ENCODE measurements around the gene CSNK2A1.
A peak's percentile ranks its signal among the peaks of the same experiment; 100 is the strongest.

Gene CSNK2A1

DNA sequence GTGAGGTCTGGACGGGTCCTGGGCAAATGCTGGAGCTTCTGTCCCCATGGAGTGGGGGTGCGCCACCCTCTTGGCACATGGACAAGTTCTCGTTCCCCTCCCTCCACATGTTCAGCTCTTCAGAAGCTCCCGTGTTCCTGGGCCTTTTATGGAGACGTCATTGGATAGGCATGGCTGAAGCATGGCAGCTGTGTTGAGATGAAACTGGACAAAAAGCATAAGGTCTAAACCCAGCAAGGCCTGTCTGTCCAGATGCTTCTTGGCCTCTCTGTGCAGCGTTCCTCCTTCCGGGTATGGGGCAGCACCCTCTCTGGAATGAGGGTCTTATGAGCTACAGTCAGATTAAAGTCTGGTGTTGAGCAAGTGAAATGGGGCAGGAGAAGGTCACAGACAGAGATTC, 108.0 kb downstream of the CSNK2A1 start:
- no peaks in the 10 kb centered on the region for H3K9me3 Mint-ChIP-seq
- H3K36me3 Mint-ChIP-seq: peaks cover 78% of the 10 kb centered on the region
- H3K4me1 Mint-ChIP-seq: peaks cover 78% of the 10 kb centered on the region
- no peak overlapping the region for H3K27ac Mint-ChIP-seq
- no peak overlapping the region for H3K4me3 Mint-ChIP-seq
- CTCF ChIA-PET: no interaction called here
- DNase-seq: no peak
- H3K27me3 Mint-ChIP-seq: no peaks in the 10 kb centered on the region

DNA sequence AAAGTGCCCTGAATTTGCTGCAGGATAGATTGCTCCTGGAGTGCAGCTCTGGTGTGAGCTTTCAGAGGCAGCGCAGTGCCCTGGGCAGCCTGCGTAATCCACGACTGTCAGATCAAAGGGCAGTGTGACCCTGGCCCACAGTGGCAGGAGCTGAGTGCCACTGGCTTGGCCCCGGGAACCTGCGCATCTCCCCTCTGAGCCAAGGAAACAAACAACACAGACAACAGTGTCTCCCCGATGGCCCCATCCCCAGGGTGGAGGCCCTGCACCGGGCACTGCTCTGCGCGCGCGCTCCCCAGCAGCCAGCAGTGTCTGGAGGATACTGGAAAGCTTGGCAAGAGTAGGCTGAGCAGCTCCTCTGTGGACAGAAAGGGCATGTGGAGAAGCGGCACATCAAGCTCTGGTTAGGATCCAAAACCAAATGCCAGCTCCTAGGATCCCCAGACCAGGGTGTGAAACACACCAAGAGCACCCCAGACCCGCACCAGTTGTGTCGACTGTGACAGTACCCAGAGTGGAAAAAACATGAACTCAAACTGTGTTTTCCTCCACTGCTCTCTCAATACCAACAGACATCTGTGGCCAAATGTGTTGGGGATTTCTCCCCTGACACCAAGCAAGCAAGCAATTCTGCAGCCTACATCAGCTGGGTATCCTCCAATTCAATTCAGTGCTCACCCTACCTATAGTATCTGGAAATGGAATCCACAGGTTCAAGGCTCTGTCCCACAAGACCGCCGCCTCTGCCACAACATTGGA, 108.8 kb downstream of the CSNK2A1 start:
- Mint-ChIP-seq H3K4me1 (peaks cover 71% of the 10 kb centered on the region), H3K27me3 (no peaks in the 10 kb centered on the region), H3K4me3 (no peak overlapping the region), H3K36me3 (peaks cover 78% of the 10 kb centered on the region), H3K9me3 (no peaks in the 10 kb centered on the region), H3K27ac (peak overlapping the region; percentile 83)
- DNase-seq: no peak
- CTCF ChIA-PET: no interaction called here

DNA sequence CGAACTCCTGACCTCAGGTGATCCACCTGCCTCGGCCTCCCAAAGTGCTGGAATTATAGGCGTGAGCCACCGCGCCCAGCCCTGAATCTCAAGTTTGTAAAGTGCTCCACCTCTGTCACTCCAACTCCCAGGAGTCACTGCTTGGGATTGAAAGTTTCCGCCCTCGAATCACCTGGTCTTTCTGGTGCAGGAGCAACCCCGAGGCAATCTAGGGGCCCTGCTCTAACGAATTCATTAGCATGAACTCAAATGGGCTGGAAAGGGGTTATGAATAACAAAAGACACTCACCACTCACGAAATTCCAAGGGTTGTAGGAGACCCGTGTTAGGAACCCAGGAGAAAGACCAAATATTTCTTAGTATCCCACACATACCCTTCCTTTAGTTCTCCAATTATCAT, 109.4 kb downstream of the CSNK2A1 start:
- no peak for DNase-seq
- H3K27ac Mint-ChIP-seq: peak overlapping the region; percentile 83
- H3K36me3 Mint-ChIP-seq: peaks cover 77% of the 10 kb centered on the region
- no peaks in the 10 kb centered on the region for H3K27me3 Mint-ChIP-seq
- H3K9me3 Mint-ChIP-seq: no peaks in the 10 kb centered on the region
- H3K4me1 Mint-ChIP-seq: peaks cover 65% of the 10 kb centered on the region
- no peak overlapping the region for H3K4me3 Mint-ChIP-seq
- CTCF ChIA-PET: no interaction called here

DNA sequence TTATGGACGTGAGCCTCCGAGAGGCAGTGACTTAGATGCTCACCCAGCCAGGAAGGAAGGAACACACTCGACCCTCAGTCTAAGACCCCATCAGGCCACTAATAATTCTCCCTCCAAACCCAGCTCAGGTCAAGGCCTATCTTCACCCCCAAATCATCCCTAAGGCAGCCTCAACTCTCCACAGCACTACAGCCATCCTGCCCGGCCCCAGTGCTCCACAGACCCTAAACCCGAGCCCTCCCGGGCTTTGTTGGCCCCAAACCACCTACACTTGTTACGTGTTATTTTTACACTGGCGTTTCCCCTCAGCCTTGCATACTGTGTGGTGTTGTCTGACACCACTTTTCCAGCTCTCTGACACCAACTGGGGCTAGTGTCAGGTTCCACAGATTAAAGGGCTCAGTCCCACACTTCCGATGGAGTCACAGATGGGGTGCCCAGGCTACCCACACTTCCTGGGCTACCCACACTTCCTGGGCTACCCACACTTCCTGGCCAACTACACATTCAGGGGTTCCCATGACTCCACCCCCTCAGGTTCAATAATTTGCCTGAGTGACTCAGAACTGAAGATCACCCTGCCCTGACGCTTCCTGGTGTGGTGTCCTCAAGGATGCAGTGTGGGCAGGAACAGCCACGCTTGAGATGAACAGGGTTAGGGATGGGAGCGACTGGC, 110.2 kb downstream of the CSNK2A1 start:
- DNase-seq: peak; percentile 70
- peaks cover 74% of the 10 kb centered on the region for H3K36me3 Mint-ChIP-seq
- peak overlapping the region; percentile 35 for H3K4me3 Mint-ChIP-seq
- H3K9me3 Mint-ChIP-seq: no peaks in the 10 kb centered on the region
- peak overlapping the region; percentile 83 for H3K27ac Mint-ChIP-seq
- H3K27me3 Mint-ChIP-seq: no peaks in the 10 kb centered on the region
- H3K4me1 Mint-ChIP-seq: peaks cover 57% of the 10 kb centered on the region
- CTCF ChIA-PET: interaction anchor here (0.8 to 2.2 kb wide), 3 partner anchors 10 to 71 kb away, joined by 3 to 10 read pairs (median 3); no protein-coding TSS in a partner anchor

DNA sequence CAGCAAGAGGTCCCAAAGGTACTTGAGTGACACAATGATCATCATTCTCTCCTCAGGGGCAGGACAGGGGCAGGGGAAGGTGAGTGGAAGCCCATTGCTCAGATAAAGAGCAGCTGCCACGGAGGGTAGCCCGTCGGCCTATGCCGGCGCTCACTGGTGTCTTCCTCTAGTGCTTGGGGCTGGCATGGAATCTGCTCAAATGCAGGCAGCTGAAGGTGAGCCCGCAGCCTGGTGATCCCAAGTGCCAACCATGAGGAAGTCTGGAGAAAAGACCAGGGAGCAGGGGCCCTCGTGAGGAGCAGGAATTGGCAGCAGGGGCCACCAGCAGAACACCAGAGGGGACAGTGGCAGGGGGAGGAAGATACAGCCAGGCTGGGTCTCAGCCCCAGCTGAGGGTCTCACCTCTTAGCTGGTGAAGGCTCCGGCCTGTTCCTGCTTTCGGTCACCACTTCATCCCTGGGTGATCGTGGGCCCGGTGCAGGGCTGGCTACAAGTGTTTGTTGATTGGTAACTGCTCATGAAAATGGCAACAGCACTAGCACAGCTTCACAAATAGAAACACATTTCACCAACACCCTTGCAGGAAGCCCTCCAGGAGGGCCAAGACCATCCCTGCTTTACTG, 110.8 kb downstream of the CSNK2A1 start:
- Mint-ChIP-seq H3K4me1 (peaks cover 51% of the 10 kb centered on the region), H3K9me3 (no peaks in the 10 kb centered on the region), H3K36me3 (peaks cover 73% of the 10 kb centered on the region), H3K4me3 (no peak overlapping the region), H3K27me3 (no peaks in the 10 kb centered on the region), H3K27ac (peak overlapping the region; percentile 83)
- CTCF ChIA-PET: interaction anchor here (0.8 to 2.2 kb wide), 6 partner anchors 11 to 88 kb away, joined by 3 to 10 read pairs (median 3); no protein-coding TSS in a partner anchor
- no peak for DNase-seq

DNA sequence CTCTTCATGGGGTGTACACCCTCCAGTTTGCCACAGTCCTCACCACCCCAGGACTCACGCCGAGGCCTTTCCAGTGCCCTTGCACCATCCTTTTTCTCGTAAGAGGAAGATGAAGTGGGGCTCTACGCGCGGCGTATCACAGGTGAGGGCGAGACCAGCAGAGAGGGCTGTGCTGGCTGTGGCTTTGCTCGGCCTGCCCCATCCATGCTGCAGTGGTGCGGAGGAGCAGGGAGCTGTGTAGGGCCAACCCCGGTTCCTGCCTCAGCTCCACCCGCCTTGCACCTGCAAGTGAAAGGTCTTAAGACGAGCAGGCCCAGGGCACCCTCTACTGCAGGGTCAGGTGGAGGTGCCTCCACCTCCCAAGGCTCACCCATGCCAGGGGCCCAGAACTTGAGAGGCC, 111.4 kb downstream of the CSNK2A1 start:
- Mint-ChIP-seq H3K27ac (peak overlapping the region; percentile 65), H3K4me1 (peaks cover 45% of the 10 kb centered on the region), H3K4me3 (no peak overlapping the region), H3K27me3 (no peaks in the 10 kb centered on the region), H3K9me3 (no peaks in the 10 kb centered on the region), H3K36me3 (peaks cover 73% of the 10 kb centered on the region)
- CTCF ChIA-PET: interaction anchor here (0.9 to 2.2 kb wide), 8 partner anchors 23 to 87 kb away, joined by 3 to 10 read pairs (median 5); no protein-coding TSS in a partner anchor
- no peak for DNase-seq

DNA sequence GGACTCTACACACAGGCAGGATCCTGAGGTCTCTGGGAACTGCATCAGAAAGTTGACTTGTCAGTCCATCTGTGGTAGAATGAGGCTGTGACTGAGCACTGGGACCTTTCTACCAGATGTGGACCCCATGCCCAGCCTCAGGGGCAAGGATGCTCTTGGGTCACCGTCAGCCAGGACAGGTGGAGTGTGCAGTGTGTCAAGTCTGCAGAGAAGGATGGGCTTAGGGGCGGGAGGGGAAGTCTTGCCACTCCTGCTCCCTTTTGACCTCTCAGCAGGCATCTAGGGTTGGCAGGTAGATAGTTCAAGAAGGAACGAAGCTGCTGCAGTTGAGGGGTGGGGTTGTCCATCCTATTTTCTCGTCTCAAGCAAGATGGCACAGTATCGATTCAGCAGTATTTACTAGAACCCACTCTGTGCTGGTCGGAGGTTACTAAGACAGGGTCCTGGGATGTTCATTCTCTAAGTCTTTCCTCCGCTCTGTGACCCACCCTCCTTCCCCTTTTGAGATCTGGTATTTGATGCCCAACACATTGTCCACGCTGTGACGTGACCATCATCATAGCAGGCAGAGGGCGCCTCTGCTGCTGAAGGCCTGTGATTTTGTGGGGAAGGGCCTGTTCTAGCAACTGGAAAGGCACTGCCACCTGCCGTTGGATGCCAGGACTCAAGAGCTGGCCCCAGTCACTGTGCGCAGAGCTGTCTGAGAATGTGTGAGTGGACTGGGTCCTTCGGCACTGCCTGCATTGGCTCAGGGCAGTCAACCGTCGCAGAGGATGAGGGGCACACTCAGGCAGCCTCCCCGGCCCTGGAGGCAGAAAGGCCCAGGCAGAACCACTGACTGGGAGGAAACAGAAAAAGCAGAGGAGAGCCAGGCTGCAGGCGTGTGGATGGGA, 112.3 kb downstream of the CSNK2A1 start:
- Mint-ChIP-seq H3K4me3 (no peak overlapping the region), H3K9me3 (no peaks in the 10 kb centered on the region), H3K27ac (peak overlapping the region; percentile 51), H3K27me3 (no peaks in the 10 kb centered on the region), H3K4me1 (peaks cover 44% of the 10 kb centered on the region), H3K36me3 (peaks cover 71% of the 10 kb centered on the region)
- CTCF ChIA-PET: interaction anchor here (0.7 to 2.2 kb wide), 15 partner anchors 15 to 86 kb away, joined by 3 to 10 read pairs (median 4); no protein-coding TSS in a partner anchor
- peak; percentile 68 for DNase-seq

DNA sequence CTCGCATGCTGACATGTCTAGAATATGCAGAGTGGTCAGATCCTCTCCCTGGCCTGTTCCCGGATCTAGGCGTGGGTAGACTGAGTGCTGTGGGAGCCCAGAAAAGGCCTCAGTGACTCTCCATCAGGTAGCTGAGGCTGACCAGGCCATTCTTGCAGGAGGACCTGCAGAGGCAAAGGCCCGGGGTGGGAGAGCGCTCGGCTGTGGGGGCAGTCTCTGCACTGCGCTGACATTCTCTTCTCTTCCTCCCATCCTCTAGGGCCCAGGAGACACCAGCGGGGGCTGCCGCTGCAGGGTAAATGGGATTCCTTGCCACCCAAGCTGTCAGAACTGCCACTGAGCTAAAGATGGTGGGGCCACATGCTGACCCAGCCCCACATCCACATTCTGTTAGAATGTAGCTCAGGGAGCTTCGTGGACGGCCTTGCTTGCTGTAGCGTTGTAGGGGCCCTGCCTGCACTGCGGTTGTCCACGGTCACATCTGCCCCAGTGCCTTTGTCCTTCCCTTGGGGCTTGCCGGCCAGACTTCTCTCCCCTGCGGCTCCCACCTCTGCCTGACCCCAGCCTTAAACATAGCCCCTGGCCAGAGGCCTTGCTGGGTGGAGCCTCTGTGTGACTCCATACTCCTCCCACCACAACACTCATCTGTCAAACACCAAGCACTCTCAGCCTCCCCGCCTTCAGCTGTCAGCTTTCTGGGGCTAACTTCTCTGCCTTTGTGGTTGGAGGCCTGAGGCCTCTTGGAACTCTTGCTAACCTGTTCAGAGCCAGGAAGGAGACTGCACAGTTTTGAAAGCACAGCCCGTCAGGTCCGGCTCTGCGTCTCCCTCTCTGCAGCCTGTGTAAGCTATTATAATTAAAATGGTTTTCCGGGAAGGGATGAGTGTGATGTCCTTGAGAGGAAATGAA, 113.2 kb downstream of the CSNK2A1 start:
- H3K9me3 Mint-ChIP-seq: no peaks in the 10 kb centered on the region
- H3K36me3 Mint-ChIP-seq: peaks cover 63% of the 10 kb centered on the region
- no peak overlapping the region for H3K4me3 Mint-ChIP-seq
- H3K27ac Mint-ChIP-seq: no peak overlapping the region
- CTCF ChIA-PET: interaction anchor here (1.5 to 2.2 kb wide), 2 partner anchors 44 to 48 kb away, joined by 6 to 10 read pairs; no protein-coding TSS in a partner anchor
- DNase-seq: no peak
- H3K27me3 Mint-ChIP-seq: no peaks in the 10 kb centered on the region
- H3K4me1 Mint-ChIP-seq: peaks cover 38% of the 10 kb centered on the region

DNA sequence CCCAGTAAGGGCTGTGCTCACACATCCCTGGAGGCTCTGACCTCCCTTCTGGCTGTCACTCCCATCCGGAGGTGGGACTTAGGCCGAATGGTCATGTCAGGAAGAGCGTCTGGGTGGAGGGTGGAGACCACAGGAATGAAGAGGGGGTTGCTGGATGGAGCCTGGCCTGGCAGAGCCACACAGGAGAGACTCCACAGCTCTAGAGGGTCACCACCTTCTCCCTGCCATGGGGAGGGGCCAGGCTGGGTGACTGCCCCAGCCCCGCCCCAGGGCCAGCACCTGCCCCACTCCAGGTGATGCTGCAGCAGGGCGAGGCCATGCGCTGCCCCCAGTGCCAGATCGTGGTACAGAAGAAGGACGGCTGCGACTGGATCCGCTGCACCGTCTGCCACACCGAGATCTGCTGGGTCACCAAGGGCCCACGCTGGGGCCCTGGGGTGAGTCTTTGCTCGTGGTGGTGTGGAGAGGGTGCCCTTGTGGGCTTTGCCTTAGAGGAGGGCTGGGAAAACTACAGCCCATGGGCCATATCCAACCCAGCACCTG, 114.9 kb downstream of the CSNK2A1 start:
- no peak for DNase-seq
- no peaks in the 10 kb centered on the region for H3K27me3 Mint-ChIP-seq
- no peak overlapping the region for H3K27ac Mint-ChIP-seq
- peaks cover 34% of the 10 kb centered on the region for H3K4me1 Mint-ChIP-seq
- H3K9me3 Mint-ChIP-seq: no peaks in the 10 kb centered on the region
- peaks cover 65% of the 10 kb centered on the region for H3K36me3 Mint-ChIP-seq
- CTCF ChIA-PET: no interaction called here
- H3K4me3 Mint-ChIP-seq: no peak overlapping the region

DNA sequence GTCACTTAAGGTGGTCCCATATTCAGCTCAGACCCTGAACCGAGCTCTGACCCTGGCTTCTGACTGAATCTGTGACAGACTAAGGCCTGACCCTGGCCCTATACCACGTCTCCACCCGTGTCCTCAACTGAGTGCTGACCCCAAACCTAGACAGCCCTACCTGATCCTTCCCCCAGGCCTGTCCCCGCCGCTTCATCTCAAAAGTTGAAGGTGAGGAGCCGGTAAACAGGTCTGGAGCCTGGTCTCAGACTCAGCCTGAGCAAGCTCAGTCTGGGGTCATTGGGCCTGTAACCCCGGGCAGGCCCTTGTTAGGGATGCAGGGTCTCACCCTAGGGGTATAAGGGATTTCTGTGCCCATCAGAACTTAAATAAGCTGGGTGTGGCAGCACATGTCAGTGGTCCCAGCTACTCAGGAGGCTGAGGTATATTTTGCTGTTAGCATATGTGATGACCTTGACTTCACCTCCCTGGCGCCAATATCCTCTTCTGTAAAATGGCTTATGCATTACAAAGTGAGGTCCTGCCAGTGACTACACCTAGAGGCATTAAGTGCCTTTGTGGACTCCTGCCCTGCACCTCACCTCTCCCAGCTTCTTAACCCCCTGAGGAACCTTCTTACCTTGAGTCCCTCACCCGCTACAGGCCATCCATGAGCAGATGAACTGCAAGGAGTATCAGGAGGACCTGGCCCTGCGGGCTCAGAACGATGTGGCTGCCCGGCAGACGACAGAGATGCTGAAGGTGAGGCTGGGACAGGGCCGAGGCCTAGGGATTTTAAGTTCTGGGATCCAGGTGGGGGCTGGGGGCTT, 115.5 kb downstream of the CSNK2A1 start:
- H3K36me3 Mint-ChIP-seq: peaks cover 60% of the 10 kb centered on the region
- H3K27ac Mint-ChIP-seq: no peak overlapping the region
- CTCF ChIA-PET: interaction anchor here (0.6 kb wide), 1 partner anchor 61 kb away, joined by 3 read pairs; no protein-coding TSS in a partner anchor

DNA sequence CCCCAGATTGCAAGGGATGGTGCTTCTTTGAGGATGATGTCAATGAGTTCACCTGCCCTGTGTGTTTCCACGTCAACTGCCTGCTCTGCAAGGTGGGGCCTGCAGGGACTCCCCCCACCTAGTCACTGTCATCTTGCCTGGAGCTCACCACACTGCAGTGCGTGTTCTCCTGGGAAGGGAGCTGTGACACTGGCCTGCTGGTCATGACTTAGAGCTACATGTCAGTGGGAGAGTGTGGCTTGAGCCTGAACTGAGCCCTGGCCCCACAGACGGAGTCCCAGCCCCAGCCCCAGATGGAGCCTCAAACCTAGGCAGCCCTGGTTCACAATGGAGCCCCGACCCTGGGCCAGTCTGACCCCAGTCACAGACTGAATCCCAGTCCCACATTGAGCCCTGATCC, 116.2 kb downstream of the CSNK2A1 start:
- no peaks in the 10 kb centered on the region for H3K9me3 Mint-ChIP-seq
- CTCF ChIA-PET: interaction anchor here (0.6 kb wide), 1 partner anchor 61 kb away, joined by 3 read pairs; no protein-coding TSS in a partner anchor
- H3K27ac Mint-ChIP-seq: no peak overlapping the region
- H3K4me1 Mint-ChIP-seq: peaks cover 23% of the 10 kb centered on the region
- H3K27me3 Mint-ChIP-seq: no peaks in the 10 kb centered on the region
- no peak for DNase-seq
- no peak overlapping the region for H3K4me3 Mint-ChIP-seq
- peaks cover 64% of the 10 kb centered on the region for H3K36me3 Mint-ChIP-seq

More for the DNA sequence above, 115.5 kb downstream of the CSNK2A1 start:
- Mint-ChIP-seq H3K27me3 (no peaks in the 10 kb centered on the region), H3K4me3 (no peak overlapping the region), H3K4me1 (peaks cover 27% of the 10 kb centered on the region), H3K9me3 (no peaks in the 10 kb centered on the region)
- DNase-seq: no peak

DNA sequence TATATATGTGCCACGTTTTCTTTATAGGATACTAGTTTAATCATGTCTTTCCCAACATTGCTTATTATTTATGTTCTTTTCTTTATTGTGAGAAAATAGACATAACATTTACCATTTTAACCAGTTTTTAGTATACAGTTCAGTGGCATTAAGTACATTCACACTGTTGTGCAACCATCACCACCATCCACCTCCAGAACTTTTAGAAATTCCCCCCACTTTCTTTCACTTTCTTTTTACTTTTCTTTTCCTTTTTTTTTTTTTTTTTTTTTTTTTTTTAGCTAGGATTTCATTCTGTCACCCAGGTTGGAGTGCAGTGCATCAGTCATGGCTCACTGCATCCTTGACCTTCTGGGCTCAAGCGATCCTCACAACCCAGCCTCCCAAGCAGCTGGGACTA, 117.0 kb downstream of the CSNK2A1 start:
- H3K27me3 Mint-ChIP-seq: no peaks in the 10 kb centered on the region
- peaks cover 22% of the 10 kb centered on the region for H3K4me1 Mint-ChIP-seq
- no peak overlapping the region for H3K4me3 Mint-ChIP-seq
- CTCF ChIA-PET: no interaction called here
- H3K36me3 Mint-ChIP-seq: peaks cover 68% of the 10 kb centered on the region
- H3K9me3 Mint-ChIP-seq: no peaks in the 10 kb centered on the region
- no peak overlapping the region for H3K27ac Mint-ChIP-seq
- DNase-seq: no peak
